CD4-positive, alpha-beta T cell (primary cell): Measurements from ENCODE around the gene DNPEP. TPM values are rescaled to one million over a fixed set of nuclear protein-coding genes. Genes with fewer than 3 reads are reported as not detected.

Source experiments
- ATAC-seq: fragments of 200-7000 bp; cut with Tn5 transposase; one replicate; pipeline ENCODE4 v1.10.0; 2022; ENCODE audit warnings: mild to moderate bottlenecking; ENCODE audit not compliant: poor library complexity
- CTCF ChIA-PET: fragments of 350-600 bp; sonication (Branson Sonifier 250); formaldehyde crosslinking; loops from one replicate; lab custom pipeline; 2021; ENCODE audit warnings: antibody characterized with exemption, inconsistent platforms; lab: Charles Lee
- POLR2A ChIA-PET: fragments of 350-600 bp; sonication (Branson Sonifier 250); formaldehyde crosslinking; loops from one replicate; lab custom pipeline; 2021; ENCODE audit warnings: antibody characterized with exemption, inconsistent platforms; lab: Charles Lee
- DNase-seq, 14 experiments: peaks; one replicate each; pipeline ENCODE4 v3.0.0-alpha.2; 2013 to 2020; ENCODE audit warnings: mixed read lengths in 2 of 14
- H3K27ac ChIP-seq, 2 donors: one replicate each; pipeline versions ENCODE4 v1.5.1 to v1.7.0; 2013; ENCODE audit warnings: low read length in 2 of 2, low read depth in 1 of 2, mild to moderate bottlenecking in 1 of 2
- H3K27me3 ChIP-seq, 2 experiments: 1 replicate in 1 of 2; 2 replicates in 1 of 2; pipeline versions ENCODE4 v1.6.1 to v1.7.0; 2013; ENCODE audit warnings: low read length in 2 of 2, control low read depth in 1 of 2, mild to moderate bottlenecking in 1 of 2, moderate library complexity in 1 of 2; ENCODE audit not compliant: insufficient read depth in 2 of 2, control insufficient read depth in 1 of 2
- H3K36me3 ChIP-seq: one replicate; pipeline ENCODE4 v1.6.1; 2013; ENCODE audit warnings: low read length, control low read depth; ENCODE audit not compliant: insufficient read depth
- H3K4me1 ChIP-seq: one replicate; pipeline ENCODE4 v1.6.1; 2013; ENCODE audit warnings: low read length, control low read depth; ENCODE audit not compliant: insufficient read depth
- H3K4me3 ChIP-seq: one replicate; pipeline ENCODE4 v1.5.1; 2013; ENCODE audit warnings: mild to moderate bottlenecking, low read length, moderate library complexity
- H3K9me3 ChIP-seq, 2 experiments: 1 replicate in 1 of 2; 2 replicates in 1 of 2; pipeline versions ENCODE4 v1.6.1 to v1.7.0; 2013; ENCODE audit warnings: low read length in 2 of 2, mild to moderate bottlenecking in 2 of 2, control low read depth in 1 of 2, moderate library complexity in 1 of 2; ENCODE audit not compliant: control insufficient read depth in 1 of 2, insufficient read depth in 1 of 2
- H3K27ac Mint-ChIP-seq: one replicate; pipeline ENCODE4 v1.8.0; 2020; ENCODE audit warnings: mixed read lengths
- H3K27me3 Mint-ChIP-seq: one replicate; pipeline ENCODE4 v1.8.0; 2021; ENCODE audit warnings: mixed read lengths
- H3K36me3 Mint-ChIP-seq: one replicate; pipeline ENCODE4 v1.8.0; 2021; ENCODE audit warnings: low read depth, mixed read lengths
- H3K4me1 Mint-ChIP-seq: one replicate; pipeline ENCODE4 v1.8.0; 2021; ENCODE audit warnings: low read depth, mixed read lengths
- H3K4me3 Mint-ChIP-seq: one replicate; pipeline ENCODE4 v1.8.0; 2020; ENCODE audit warnings: mild to moderate bottlenecking, mixed read lengths
- H3K9me3 Mint-ChIP-seq: one replicate; pipeline ENCODE4 v1.8.0; 2020; ENCODE audit warnings: mixed read lengths
- intact Hi-C, 2 experiments: fragments of 100-400 bp; cut with DNase I in 1 of 2; cut with micrococcal nuclease in 1 of 2; formaldehyde crosslinking; loops; one replicate each; pipeline versions ENCODE4 v1.15.1 to v1.9.0; 2023 to 2025; cut with DNase I, micrococcal nuclease
- total RNA-seq, 174 experiments: library from RNA in 2 of 174; stranded (reverse) in 2 of 174; gene quantifications; one replicate each; pipeline ENCODE4 v1.2.3 and lab custom pipeline; 2021 to 2026
- TF ChIP-seq, protein P1 (sequence below): fragments of 200-600 bp; IDR thresholded peaks from one replicate; pipeline ENCODE4 v1.8.0; 2022; ENCODE audit warnings: antibody characterized with exemption, mild to moderate bottlenecking

Gene DNPEP
- total RNA-seq, 2 experiments from 2014 or later: 99.0 to 99.9 TPM

DNA sequence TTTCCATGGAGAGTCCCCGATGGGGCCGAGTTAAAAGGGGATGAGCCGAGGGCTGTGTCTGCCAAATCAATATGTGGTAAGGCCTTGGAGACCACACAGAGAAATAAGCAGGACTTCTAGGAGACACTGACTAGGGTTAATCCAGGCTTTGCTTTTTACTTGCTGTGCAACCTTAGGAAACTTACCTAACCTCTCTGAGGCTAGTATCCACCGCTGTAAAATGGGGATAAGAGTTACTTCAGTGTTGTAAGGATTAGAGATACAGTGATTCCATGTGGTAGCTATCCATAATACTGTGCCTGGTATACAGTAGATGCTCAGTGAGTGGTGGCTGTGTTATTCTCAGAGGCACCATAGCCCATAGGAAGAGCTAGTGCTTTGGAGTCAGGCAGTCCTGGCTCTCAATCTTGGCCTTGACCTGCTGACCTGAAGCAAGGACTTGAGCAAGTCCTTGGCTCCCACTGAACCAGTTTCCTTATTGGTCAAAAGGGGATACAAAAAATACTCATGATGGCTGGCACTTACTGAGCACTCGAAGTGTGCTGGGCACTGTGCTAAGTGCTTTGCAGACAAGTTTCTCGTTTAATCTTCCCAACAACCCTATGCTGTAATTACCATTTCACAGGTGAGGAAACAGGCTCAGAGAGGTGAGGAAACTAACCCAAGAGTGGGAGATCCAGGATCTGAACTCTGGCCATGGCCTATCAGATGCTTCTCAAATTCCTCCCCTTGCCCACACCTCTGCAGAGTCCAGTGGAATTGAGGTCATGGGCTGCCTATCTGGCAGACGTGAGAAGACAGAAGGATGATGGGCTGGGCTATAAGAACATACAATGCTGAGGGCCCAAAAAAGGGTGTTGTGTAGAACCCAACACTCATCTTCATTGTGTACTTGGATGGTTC is 18.5 kb upstream of the DNPEP start:
- Histone ChIP-seq H3K36me3 (no peaks in the 10 kb centered on the region), H3K4me3 (no peak overlapping the region), H3K9me3 (no peaks in the 10 kb centered on the region), H3K27ac (no peak overlapping the region), H3K27me3 (peaks cover 0 to 4% of the 10 kb centered on the region in 2 experiments), H3K4me1 (no peaks in the 10 kb centered on the region)
- H3K4me1 Mint-ChIP-seq: peaks cover 5% of the 10 kb centered on the region
- DNase-seq (no peak), ATAC-seq (no peak)
- H3K27ac Mint-ChIP-seq: no peak overlapping the region
- TF ChIP-seq, protein P1, sequence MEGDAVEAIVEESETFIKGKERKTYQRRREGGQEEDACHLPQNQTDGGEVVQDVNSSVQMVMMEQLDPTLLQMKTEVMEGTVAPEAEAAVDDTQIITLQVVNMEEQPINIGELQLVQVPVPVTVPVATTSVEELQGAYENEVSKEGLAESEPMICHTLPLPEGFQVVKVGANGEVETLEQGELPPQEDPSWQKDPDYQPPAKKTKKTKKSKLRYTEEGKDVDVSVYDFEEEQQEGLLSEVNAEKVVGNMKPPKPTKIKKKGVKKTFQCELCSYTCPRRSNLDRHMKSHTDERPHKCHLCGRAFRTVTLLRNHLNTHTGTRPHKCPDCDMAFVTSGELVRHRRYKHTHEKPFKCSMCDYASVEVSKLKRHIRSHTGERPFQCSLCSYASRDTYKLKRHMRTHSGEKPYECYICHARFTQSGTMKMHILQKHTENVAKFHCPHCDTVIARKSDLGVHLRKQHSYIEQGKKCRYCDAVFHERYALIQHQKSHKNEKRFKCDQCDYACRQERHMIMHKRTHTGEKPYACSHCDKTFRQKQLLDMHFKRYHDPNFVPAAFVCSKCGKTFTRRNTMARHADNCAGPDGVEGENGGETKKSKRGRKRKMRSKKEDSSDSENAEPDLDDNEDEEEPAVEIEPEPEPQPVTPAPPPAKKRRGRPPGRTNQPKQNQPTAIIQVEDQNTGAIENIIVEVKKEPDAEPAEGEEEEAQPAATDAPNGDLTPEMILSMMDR: no peak
- ChIA-PET CTCF (no interaction called here), POLR2A (no interaction called here)
- no peaks in the 10 kb centered on the region for H3K36me3 Mint-ChIP-seq
- H3K9me3 Mint-ChIP-seq: no peaks in the 10 kb centered on the region
- intact Hi-C loops: loop anchor here in 1 of 2 experiments (10.0 kb wide), 1 partner anchor 239 kb away; no protein-coding TSS in a partner anchor
- no peak overlapping the region for H3K4me3 Mint-ChIP-seq
- peaks cover 25% of the 10 kb centered on the region for H3K27me3 Mint-ChIP-seq

GRCh38 chr2:219405451-219405850 is 17.7 kb upstream of the DNPEP start:
- POLR2A ChIA-PET: no interaction called here
- CTCF ChIA-PET: interaction anchor here (1.3 kb wide), 1 partner anchor 124 kb away, joined by 7 read pairs; no protein-coding TSS in a partner anchor

GRCh38 chr2:219404954-219405353 is 17.2 kb upstream of the DNPEP start:
- POLR2A ChIA-PET: no interaction called here
- H3K4me3 Mint-ChIP-seq: no peak overlapping the region
- TF ChIP-seq, protein P1: no peak
- Histone ChIP-seq H3K27me3 (peaks cover 0 to 4% of the 10 kb centered on the region in 2 experiments), H3K27ac (no peak overlapping the region), H3K4me1 (no peaks in the 10 kb centered on the region), H3K9me3 (no peaks in the 10 kb centered on the region), H3K36me3 (no peaks in the 10 kb centered on the region), H3K4me3 (no peak overlapping the region)
- DNase-seq (no peak), ATAC-seq (no peak)
- no peaks in the 10 kb centered on the region for H3K36me3 Mint-ChIP-seq
- peaks cover 5% of the 10 kb centered on the region for H3K4me1 Mint-ChIP-seq
- no peak overlapping the region for H3K27ac Mint-ChIP-seq
- intact Hi-C loops: loop anchor here (5.0 to 10.0 kb wide), 3 partner anchors 52 to 240 kb away; no protein-coding TSS in a partner anchor
- CTCF ChIA-PET: interaction anchor here (1.3 kb wide), 1 partner anchor 125 kb away, joined by 7 read pairs; no protein-coding TSS in a partner anchor
- no peaks in the 10 kb centered on the region for H3K9me3 Mint-ChIP-seq
- peaks cover 24% of the 10 kb centered on the region for H3K27me3 Mint-ChIP-seq

More at GRCh38 chr2:219405451-219405850, 17.7 kb upstream of the DNPEP start:
- H3K9me3 ChIP-seq: no peaks in the 10 kb centered on the region
- no peaks in the 10 kb centered on the region for H3K9me3 Mint-ChIP-seq
- ATAC-seq: no peak
- no peak overlapping the region for H3K27ac ChIP-seq
- H3K4me1 Mint-ChIP-seq: peaks cover 5% of the 10 kb centered on the region
- intact Hi-C loops: loop anchor here in 1 of 2 experiments (10.0 kb wide), 1 partner anchor 239 kb away; no protein-coding TSS in a partner anchor
- no peaks in the 10 kb centered on the region for H3K36me3 Mint-ChIP-seq
- no peak for DNase-seq
- H3K27me3 ChIP-seq: peaks cover 0 to 4% of the 10 kb centered on the region in 2 experiments
- no peaks in the 10 kb centered on the region for H3K36me3 ChIP-seq
- H3K4me3 Mint-ChIP-seq: no peak overlapping the region
- H3K27ac Mint-ChIP-seq: no peak overlapping the region
- no peaks in the 10 kb centered on the region for H3K4me1 ChIP-seq
- H3K4me3 ChIP-seq: no peak overlapping the region
- TF ChIP-seq, protein P1: no peak
- peaks cover 24% of the 10 kb centered on the region for H3K27me3 Mint-ChIP-seq
